NT2/D1 (cell line): ENCODE results near the gene DYNC1H1.

Experiments used
- SUZ12 ChIP-seq: IDR thresholded peaks from 2 replicates; pipeline ENCODE4 v1.6.1; 2011; ENCODE audit not compliant: insufficient read length, insufficient read depth; ENCODE audit errors: extremely low read depth
- YY1 ChIP-seq: IDR thresholded peaks from 2 replicates; pipeline ENCODE4 v1.6.1; 2011; ENCODE audit not compliant: insufficient read length, insufficient read depth
- ZNF274 ChIP-seq: IDR thresholded peaks from 2 replicates; pipeline ENCODE4 v1.6.1; 2011; ENCODE audit warnings: mild to moderate bottlenecking, low read depth, low read length

GRCh38 chr14:101961746-101962502 lies 2.4 kb upstream of the DYNC1H1 start:
- TF ChIP-seq ZNF274, result no peak
- TF ChIP-seq YY1, result no peak
- no peak for TF ChIP-seq SUZ12
